ENCODE data around the gene SLC35G1. TPM values are rescaled to one million over a fixed set of nuclear protein-coding genes. Genes with fewer than 3 reads are reported as not detected.

The SLC35G1 gene
- total RNA-seq, 1 experiment from 2014 or later = 5.6 TPM

DNA sequence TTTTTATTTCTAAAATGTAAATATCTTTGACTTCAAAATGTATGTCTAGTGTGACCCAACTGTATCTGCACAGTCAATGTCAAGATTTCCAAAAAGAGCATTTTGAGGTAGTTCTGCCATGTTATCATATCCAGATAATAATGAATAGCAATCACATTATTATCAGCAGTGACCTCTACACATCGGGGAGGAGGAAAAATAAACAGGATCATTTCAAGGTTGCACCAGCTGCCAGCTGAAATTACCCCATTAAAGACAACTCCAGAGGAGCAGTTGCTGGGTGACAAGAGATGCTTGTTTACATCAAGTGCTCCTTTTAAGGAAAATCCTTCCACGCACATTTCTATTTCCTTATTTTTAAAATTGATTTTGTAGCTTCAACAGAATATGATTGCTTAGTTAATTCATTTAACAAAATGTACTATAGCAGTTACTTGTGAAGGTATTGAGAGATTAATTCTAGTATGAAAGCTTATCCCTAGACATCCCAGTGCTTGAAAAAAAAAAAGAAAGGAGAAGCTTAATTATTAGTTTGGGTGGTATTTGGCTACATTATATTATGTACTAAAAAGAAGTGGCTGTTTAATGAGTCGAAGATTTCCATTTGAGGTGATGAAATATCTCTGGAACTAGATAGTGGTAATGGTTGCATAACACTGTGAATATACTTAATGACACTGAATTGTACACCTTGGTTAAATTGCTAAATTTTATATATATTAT, 19.3 kb upstream of the SLC35G1 start:
- in situ Hi-C loops (cut with HindIII; ENCODE audit: low sequenced_read_pairs) = no loop called here
- DNase-seq (ENCODE audit: low spot score) = no peak

DNA sequence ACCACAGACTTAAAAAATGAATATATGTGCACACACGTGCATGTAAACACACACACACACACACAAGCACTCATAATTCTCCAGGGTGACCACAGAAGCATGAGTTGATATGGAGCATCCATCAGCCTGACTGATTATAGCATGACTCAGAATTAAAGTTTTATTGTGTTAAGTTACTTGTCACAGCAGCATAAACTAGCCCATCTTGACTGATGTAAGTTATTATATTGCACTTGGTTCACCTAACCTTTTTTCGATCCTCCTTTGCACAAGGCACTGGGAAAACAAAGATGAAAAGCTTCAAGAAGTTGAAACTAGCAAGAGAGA, 18.8 kb upstream of the SLC35G1 start:
- in situ Hi-C loops (cut with HindIII; ENCODE audit: low sequenced_read_pairs) = no loop called here
- DNase-seq (ENCODE audit: low spot score) = no peak

GRCh38 chr10:93876381-93876780, 17.4 kb upstream of the SLC35G1 start:
- in situ Hi-C loops (cut with HindIII; ENCODE audit: low sequenced_read_pairs) = no loop called here
- DNase-seq (ENCODE audit: low spot score) = no peak

GRCh38 chr10:93879273-93879672, 14.5 kb upstream of the SLC35G1 start:
- in situ Hi-C loops (cut with HindIII; ENCODE audit: low sequenced_read_pairs) = no loop called here
- no peak for DNase-seq (ENCODE audit: low spot score)

DNA sequence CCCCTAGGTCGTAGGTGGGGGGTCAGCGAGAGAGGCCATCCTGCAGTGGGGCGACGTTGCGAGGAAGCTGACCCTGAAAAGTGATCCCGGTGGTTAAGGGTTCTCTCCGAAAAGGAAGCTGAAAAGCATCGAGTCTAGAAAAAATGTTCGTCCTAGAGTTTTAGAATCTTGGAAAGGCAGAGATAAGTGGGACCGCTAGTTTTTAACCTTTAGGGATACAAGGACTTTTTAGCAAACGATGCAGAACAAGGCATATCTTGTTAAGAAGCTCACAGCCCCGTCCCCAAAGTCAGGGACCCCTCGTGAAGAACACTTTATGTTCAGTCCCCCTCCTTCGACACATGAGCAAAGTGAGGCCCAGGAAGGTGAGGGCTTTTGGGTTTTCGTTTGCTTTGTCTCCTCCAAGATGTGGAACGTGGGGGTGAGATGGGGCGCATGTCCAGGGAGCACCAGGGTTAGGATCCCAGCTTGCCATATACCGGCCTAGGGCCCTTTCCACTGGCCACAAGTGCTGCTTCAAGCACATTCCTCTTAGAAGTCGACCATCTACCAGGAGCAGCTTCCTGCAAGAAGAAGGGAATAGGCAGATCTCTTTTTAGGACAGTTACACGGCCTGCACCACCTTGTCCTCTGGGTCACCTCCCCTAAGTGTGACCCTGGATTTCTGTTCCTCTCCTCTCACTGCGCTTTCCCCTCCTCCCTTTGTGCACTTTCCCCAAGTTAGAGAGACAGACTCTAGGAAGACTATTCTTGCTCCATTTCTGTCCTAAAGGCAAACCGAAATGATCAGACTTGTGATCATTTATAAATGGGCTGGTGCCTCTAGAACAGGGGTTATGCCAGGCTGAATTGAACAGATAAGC, 969 bp downstream of the SLC35G1 start:
- in situ Hi-C loops (cut with HindIII; ENCODE audit: low sequenced_read_pairs) = no loop called here
- peak; percentile 27 for DNase-seq (ENCODE audit: low spot score)

GRCh38 chr10:93897070-93897780, 3.4 kb downstream of the SLC35G1 start:
- DNase-seq (ENCODE audit: low spot score) = no peak
- in situ Hi-C loops (cut with HindIII; ENCODE audit: low sequenced_read_pairs) = no loop called here

GRCh38 chr10:93899109-93899508, 5.3 kb downstream of the SLC35G1 start:
- in situ Hi-C loops (cut with HindIII; ENCODE audit: low sequenced_read_pairs) = no loop called here
- DNase-seq (ENCODE audit: low spot score) = no peak

GRCh38 chr10:93903051-93903450, 9.3 kb downstream of the SLC35G1 start:
- in situ Hi-C loops (cut with HindIII; ENCODE audit: low sequenced_read_pairs) = no loop called here
- DNase-seq (ENCODE audit: low spot score) = no peak

- no peak for DNase-seq (ENCODE audit: low spot score)
- in situ Hi-C loops (cut with HindIII; ENCODE audit: low sequenced_read_pairs) = no loop called here
These were observed 11.1 kb downstream of the SLC35G1 start for GRCh38 chr10:93904901-93905300.

- no peak for DNase-seq (ENCODE audit: low spot score)
- in situ Hi-C loops (cut with HindIII; ENCODE audit: low sequenced_read_pairs) = no loop called here
These were observed 13.3 kb downstream of the SLC35G1 start for GRCh38 chr10:93907059-93907458.

- DNase-seq (ENCODE audit: low spot score) = no peak
- in situ Hi-C loops (cut with HindIII; ENCODE audit: low sequenced_read_pairs) = no loop called here
These were observed 18.1 kb downstream of the SLC35G1 start for GRCh38 chr10:93911866-93912265.

GRCh38 chr10:93912444-93912843, 18.7 kb downstream of the SLC35G1 start:
- in situ Hi-C loops (cut with HindIII; ENCODE audit: low sequenced_read_pairs) = no loop called here
- no peak for DNase-seq (ENCODE audit: low spot score)

DNA sequence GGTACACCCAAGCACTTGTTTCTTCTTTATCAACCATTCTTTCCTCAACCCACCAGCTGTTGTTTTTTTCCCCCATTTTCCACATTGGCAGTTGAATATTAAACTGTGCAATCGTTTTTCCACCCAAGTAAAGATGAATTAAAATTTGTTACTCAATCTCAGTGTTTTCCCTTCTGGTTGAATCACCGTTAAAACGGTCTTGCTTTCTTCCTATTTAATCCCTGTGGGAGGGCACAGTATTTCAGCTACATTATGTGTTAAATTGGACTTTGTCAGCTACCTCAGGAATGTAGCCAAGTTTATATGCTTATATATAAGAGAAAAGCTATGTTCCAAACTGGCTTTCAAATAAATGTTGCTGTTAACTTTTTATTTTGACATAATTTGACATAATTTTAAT, 19.9 kb downstream of the SLC35G1 start:
- DNase-seq (ENCODE audit: low spot score) = no peak
- in situ Hi-C loops (cut with HindIII; ENCODE audit: low sequenced_read_pairs) = no loop called here

DNA sequence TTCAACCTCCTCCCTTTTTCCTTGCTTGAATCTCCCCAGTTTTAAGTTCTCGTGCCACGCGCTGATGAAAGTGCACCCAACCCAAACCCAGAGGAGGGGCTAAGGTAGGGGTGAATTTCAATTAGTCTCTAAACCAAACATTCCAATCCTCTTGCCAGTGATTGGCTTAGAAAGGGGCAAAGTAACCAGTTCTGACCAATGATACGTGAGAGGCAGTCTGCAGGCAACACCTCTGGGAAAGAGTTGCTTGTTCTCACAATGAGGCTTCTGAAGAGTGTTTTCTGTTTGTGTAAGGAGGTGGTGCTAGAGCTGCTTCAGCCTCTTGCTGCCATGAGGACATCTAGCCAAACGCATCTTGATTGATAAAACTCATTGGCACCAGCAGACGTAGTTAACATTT, 21.8 kb downstream of the SLC35G1 start:
- in situ Hi-C loops (cut with HindIII; ENCODE audit: low sequenced_read_pairs) = no loop called here
- no peak for DNase-seq (ENCODE audit: low spot score)

- DNase-seq (ENCODE audit: low spot score) = peak; percentile 52
- in situ Hi-C loops (cut with HindIII; ENCODE audit: low sequenced_read_pairs) = no loop called here
These were observed 22.7 kb downstream of the SLC35G1 start for GRCh38 chr10:93916257-93917063.

DNA sequence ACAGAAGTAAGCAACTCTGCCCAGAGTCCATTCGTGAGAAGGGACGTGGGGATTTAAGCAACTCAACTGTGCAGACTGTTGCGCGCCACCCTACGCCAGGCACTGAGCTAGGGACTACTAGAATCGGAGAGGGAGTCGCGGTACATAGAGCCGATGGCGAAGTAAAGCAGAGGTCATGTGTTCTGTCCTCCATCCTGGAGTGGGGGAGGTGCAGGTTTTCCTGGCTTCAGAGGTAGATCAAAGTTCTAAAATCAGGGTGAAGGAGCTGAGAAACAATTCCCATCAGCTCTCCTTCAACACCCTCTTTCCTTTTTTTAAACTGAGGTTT, 23.2 kb downstream of the SLC35G1 start:
- in situ Hi-C loops (cut with HindIII; ENCODE audit: low sequenced_read_pairs) = no loop called here
- DNase-seq (ENCODE audit: low spot score) = no peak

GRCh38 chr10:93917821-93918220, 24.0 kb downstream of the SLC35G1 start:
- in situ Hi-C loops (cut with HindIII; ENCODE audit: low sequenced_read_pairs) = no loop called here
- no peak for DNase-seq (ENCODE audit: low spot score)

- in situ Hi-C loops (cut with HindIII; ENCODE audit: low sequenced_read_pairs) = no loop called here
- DNase-seq (ENCODE audit: low spot score) = no peak
These were observed 27.6 kb downstream of the SLC35G1 start for GRCh38 chr10:93921338-93921737.

DNA sequence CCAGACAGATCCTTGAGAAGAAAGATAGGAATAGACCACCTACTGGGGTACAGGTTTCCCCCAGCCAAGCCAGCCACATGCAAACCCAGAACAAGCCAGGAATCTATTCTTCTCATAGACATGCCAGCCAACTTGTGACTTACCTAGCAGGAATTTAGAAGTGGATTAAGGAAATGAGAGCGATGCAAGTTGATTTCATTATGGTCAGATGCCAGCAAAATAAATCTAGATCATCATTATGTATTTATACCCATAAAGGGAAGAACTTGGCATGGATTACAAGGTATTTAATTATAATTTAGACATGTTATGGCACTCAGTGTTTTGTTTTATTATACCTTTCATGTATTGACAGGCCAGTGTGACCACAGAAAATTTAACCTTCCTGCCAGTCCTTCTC, 32.8 kb downstream of the SLC35G1 start:
- no peak for DNase-seq (ENCODE audit: low spot score)
- in situ Hi-C loops (cut with HindIII; ENCODE audit: low sequenced_read_pairs) = no loop called here

GRCh38 chr10:93938140-93938539, 44.4 kb downstream of the SLC35G1 start:
- no peak for DNase-seq (ENCODE audit: low spot score)
- in situ Hi-C loops (cut with HindIII; ENCODE audit: low sequenced_read_pairs) = no loop called here
